ENCODE results near the gene PLXNA4. TPM values are rescaled to one million over a fixed set of nuclear protein-coding genes. Genes with fewer than 3 reads are reported as not detected.

The PLXNA4 gene
- total RNA-seq, 2 experiments from 2014 or later, result 0.18 to 0.70 TPM

DNA sequence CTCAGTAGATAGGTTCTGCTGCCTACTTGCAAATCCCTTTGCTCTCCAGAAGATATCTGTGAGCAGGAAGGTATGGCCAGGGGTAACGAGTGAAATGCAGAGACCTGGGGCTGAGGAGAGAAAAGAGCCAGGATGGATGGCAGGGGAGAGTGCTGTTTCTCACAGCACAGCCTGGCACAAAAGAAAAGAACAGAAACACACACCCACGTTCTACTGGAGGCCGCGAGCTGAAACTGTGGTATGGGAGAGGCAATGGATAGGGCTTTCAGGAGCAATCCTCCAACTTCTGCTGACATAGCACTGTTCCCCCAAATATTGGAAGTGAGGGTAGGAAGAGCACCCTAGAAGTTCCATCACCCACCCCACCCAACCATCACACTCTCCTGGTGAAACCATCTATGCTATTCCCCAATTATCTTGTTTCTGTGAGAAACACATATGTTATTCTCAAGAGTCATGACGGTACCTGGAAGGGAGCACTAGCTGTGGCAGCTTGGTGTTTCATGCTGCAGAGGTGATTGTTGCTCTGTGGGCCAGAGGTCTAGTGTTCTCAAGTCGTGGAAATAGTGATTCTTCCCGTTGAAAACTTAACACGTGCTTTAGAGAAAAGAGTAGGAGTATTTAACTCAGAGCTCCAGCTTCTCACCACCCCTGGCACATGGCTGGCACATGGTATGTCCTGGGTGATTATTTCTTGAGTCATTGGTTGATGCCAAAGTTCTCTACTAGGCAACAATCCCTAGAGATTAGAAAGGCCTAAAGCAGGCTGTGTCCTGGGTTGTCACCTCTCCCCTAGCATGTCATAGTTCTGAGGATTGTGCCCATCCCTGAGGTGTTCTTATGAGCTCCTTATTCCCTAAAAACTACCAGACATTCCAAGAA is 198.3 kb downstream of the PLXNA4 start:
- CTCF ChIA-PET, result interaction anchor here (1.4 kb wide), 1 partner anchor 202 kb away, joined by 5 read pairs; no protein-coding TSS in a partner anchor
- peaks cover 9% of the 10 kb centered on the region for H3K27me3 Mint-ChIP-seq
- no peak overlapping the region for H3K27ac Mint-ChIP-seq
- ATAC-seq (no peak), DNase-seq (no peak)
- intact Hi-C loops (cut with micrococcal nuclease), result no loop called here
- H3K36me3 Mint-ChIP-seq (ENCODE audit: low read depth), result no peaks in the 10 kb centered on the region
- no peaks in the 10 kb centered on the region for H3K9me3 Mint-ChIP-seq
- TF ChIP-seq, protein P1, sequence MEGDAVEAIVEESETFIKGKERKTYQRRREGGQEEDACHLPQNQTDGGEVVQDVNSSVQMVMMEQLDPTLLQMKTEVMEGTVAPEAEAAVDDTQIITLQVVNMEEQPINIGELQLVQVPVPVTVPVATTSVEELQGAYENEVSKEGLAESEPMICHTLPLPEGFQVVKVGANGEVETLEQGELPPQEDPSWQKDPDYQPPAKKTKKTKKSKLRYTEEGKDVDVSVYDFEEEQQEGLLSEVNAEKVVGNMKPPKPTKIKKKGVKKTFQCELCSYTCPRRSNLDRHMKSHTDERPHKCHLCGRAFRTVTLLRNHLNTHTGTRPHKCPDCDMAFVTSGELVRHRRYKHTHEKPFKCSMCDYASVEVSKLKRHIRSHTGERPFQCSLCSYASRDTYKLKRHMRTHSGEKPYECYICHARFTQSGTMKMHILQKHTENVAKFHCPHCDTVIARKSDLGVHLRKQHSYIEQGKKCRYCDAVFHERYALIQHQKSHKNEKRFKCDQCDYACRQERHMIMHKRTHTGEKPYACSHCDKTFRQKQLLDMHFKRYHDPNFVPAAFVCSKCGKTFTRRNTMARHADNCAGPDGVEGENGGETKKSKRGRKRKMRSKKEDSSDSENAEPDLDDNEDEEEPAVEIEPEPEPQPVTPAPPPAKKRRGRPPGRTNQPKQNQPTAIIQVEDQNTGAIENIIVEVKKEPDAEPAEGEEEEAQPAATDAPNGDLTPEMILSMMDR (IDR thresholded peaks at IDR 0.05), result no peak
- POLR2A ChIA-PET, result no interaction called here
- no peaks in the 10 kb centered on the region for H3K4me1 Mint-ChIP-seq (ENCODE audit: low read depth)
- no peak overlapping the region for H3K4me3 Mint-ChIP-seq

- CTCF ChIA-PET, result no interaction called here
Observed at GRCh38 chr7:132377015-132377414, 199.3 kb downstream of the PLXNA4 start.

GRCh38 chr7:132376361-132377013 is 199.8 kb downstream of the PLXNA4 start:
- H3K9me3 Mint-ChIP-seq, result no peaks in the 10 kb centered on the region
- no peak for ATAC-seq
- no peak overlapping the region for H3K4me3 Mint-ChIP-seq
- H3K4me1 Mint-ChIP-seq (ENCODE audit: low read depth), result no peaks in the 10 kb centered on the region
- no peak for DNase-seq
- POLR2A ChIA-PET, result no interaction called here
- H3K27me3 Mint-ChIP-seq, result peaks cover 6% of the 10 kb centered on the region
- CTCF ChIA-PET, result no interaction called here
- no peaks in the 10 kb centered on the region for H3K36me3 Mint-ChIP-seq (ENCODE audit: low read depth)
- TF ChIP-seq, protein P1 (IDR thresholded peaks at IDR 0.05), result no peak
- intact Hi-C loops (cut with micrococcal nuclease), result no loop called here
- H3K27ac Mint-ChIP-seq, result no peak overlapping the region

More at GRCh38 chr7:132377015-132377414, 199.3 kb downstream of the PLXNA4 start:
- no peaks in the 10 kb centered on the region for H3K36me3 Mint-ChIP-seq (ENCODE audit: low read depth)
- no peak overlapping the region for H3K27ac Mint-ChIP-seq
- H3K9me3 Mint-ChIP-seq, result no peaks in the 10 kb centered on the region
- intact Hi-C loops (cut with micrococcal nuclease), result no loop called here
- peaks cover 9% of the 10 kb centered on the region for H3K27me3 Mint-ChIP-seq
- POLR2A ChIA-PET, result no interaction called here
- ATAC-seq (no peak), DNase-seq (no peak)
- no peak overlapping the region for H3K4me3 Mint-ChIP-seq
- H3K4me1 Mint-ChIP-seq (ENCODE audit: low read depth), result no peaks in the 10 kb centered on the region
- TF ChIP-seq, protein P1 (IDR thresholded peaks at IDR 0.05), result no peak

DNA sequence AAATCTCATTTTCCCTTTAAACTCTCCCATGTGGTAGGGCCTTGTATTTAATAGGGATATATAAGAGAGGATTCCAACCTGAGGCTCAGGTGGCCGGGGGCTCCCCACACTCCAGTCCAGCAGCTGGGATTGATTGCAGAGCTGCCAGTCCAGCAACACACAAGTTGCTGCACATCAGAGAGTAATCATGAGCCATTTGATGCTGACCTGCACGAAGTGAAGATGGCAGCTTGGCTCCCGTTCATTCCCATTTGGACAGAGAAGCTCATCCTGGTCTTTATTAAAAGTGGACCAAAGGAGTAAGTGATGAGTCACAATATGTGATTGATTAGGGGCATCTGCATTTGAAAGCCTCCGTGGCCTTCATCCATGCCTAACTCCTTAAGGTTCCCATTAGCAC is 202.4 kb downstream of the PLXNA4 start:
- DNase-seq (no peak), ATAC-seq (no peak)
- intact Hi-C loops (cut with micrococcal nuclease), result no loop called here
- Mint-ChIP-seq H3K27ac (no peak overlapping the region), H3K36me3 (ENCODE audit: low read depth) (no peaks in the 10 kb centered on the region), H3K4me1 (ENCODE audit: low read depth) (no peaks in the 10 kb centered on the region), H3K4me3 (no peak overlapping the region), H3K27me3 (peaks cover 4% of the 10 kb centered on the region), H3K9me3 (no peaks in the 10 kb centered on the region)
- ChIA-PET CTCF (no interaction called here), POLR2A (interaction anchor here (0.9 kb wide), 1 partner anchor 10 kb away, joined by 4 read pairs; no protein-coding TSS in a partner anchor)
- TF ChIP-seq, protein P1 (IDR thresholded peaks at IDR 0.05), result no peak

DNA sequence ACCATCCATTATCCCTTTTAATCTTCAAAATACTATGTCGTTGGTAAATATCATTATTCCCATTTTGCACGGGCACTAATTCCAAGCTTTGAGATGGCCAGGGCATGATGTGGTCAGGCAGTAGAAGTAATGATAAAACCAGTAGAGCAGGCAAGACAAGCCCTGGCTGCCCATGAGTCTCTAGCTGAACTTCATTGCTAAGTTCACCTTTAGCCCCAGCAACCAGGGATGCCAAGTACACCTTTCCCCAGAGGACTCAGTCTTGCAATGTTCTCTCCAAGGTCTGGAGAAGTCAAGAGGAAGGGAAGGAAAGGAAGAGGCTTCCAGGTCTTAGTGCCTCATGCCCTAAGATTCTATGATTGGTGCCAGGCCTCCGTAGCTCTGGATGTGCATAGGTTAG is 203.2 kb downstream of the PLXNA4 start:
- ATAC-seq (no peak), DNase-seq (no peak)
- TF ChIP-seq, protein P1 (IDR thresholded peaks at IDR 0.05), result no peak
- CTCF ChIA-PET, result no interaction called here
- H3K27me3 Mint-ChIP-seq, result peaks cover 2% of the 10 kb centered on the region
- POLR2A ChIA-PET, result interaction anchor here (0.9 kb wide), 1 partner anchor 11 kb away, joined by 4 read pairs; no protein-coding TSS in a partner anchor
- intact Hi-C loops (cut with micrococcal nuclease), result no loop called here
- H3K9me3 Mint-ChIP-seq, result no peaks in the 10 kb centered on the region
- no peaks in the 10 kb centered on the region for H3K36me3 Mint-ChIP-seq (ENCODE audit: low read depth)
- H3K4me1 Mint-ChIP-seq (ENCODE audit: low read depth), result no peaks in the 10 kb centered on the region
- no peak overlapping the region for H3K4me3 Mint-ChIP-seq
- H3K27ac Mint-ChIP-seq, result no peak overlapping the region

Data from activated CD8-positive, alpha-beta T cell treated with anti-CD3 and anti-CD28 coated beads for 36 hours (primary cell).